HPDE6-E6E7 (cell line): ENCODE measurements around the gene DLEC1.

ENCODE experiments used
- DNase-seq: peaks from one replicate; pipeline ENCODE4 v3.0.0; 2011; ENCODE audit warnings: missing footprints; ENCODE audit errors: extremely low spot score

Gene DLEC1

GRCh38 chr3:38039101-38039898 lies at the start of gene DLEC1:
Gene DLEC1 (plus strand): TSS chr3:38039208. CDS start chr3:38039226, 18 bp downstream.
- no peak for DNase-seq

- no peak for DNase-seq
Observed at GRCh38 chr3:37989821-37990480, 49.1 kb upstream of the DLEC1 start.

- DNase-seq: no peak
Observed at GRCh38 chr3:37990527-37990926, 48.5 kb upstream of the DLEC1 start, which contains the start of gene VILL. Gene VILL (plus strand): TSS chr3:37990786. CDS start chr3:37993673, 2,887 bp downstream.

- DNase-seq: no peak
Observed at GRCh38 chr3:37991109-37991508, 47.9 kb upstream of the DLEC1 start.

- no peak for DNase-seq
Observed at GRCh38 chr3:37991823-37992222, 47.2 kb upstream of the DLEC1 start.

GRCh38 chr3:37992271-37993066 lies 46.5 kb upstream of the DLEC1 start:
- no peak for DNase-seq

GRCh38 chr3:37993067-37993455 lies 45.9 kb upstream of the DLEC1 start:
- no peak for DNase-seq

GRCh38 chr3:37993460-37993819 lies 45.6 kb upstream of the DLEC1 start:
- no peak for DNase-seq

- no peak for DNase-seq
Observed at GRCh38 chr3:37993820-37994638, 45.0 kb upstream of the DLEC1 start.

- DNase-seq: no peak
Observed at GRCh38 chr3:37994639-37994972, 44.4 kb upstream of the DLEC1 start.

- DNase-seq: no peak
Observed at GRCh38 chr3:37995652-37996641, 43.1 kb upstream of the DLEC1 start.

- DNase-seq: no peak
Observed at GRCh38 chr3:37996785-37997301, 42.2 kb upstream of the DLEC1 start.

- no peak for DNase-seq
Observed at GRCh38 chr3:37997342-37997741, 41.7 kb upstream of the DLEC1 start.

GRCh38 chr3:37997791-37998370 lies 41.1 kb upstream of the DLEC1 start:
- DNase-seq: no peak

GRCh38 chr3:37999836-38000235 lies 39.2 kb upstream of the DLEC1 start:
- DNase-seq: no peak

GRCh38 chr3:38000242-38000916 lies 38.6 kb upstream of the DLEC1 start:
- DNase-seq: no peak

GRCh38 chr3:38000965-38001455 lies 38.0 kb upstream of the DLEC1 start:
- no peak for DNase-seq

GRCh38 chr3:38001456-38002081 lies 37.4 kb upstream of the DLEC1 start:
- no peak for DNase-seq
